Prostate gland (tissue), 2 donors: Measurements from ENCODE around the gene ZDBF2. TPM values are rescaled to one million over a fixed set of nuclear protein-coding genes. Genes with fewer than 3 reads are reported as not detected.

ENCODE experiments used
- DNase-seq: peaks from one replicate; pipeline ENCODE4 v3.0.0-alpha.2; 2019; ENCODE audit warnings: low spot score
- H3K27ac ChIP-seq, 2 donors: fragments of 200-600 bp; sonication (generic); 2 replicates each; pipeline ENCODE4 v1.5.1; 2017 to 2019
- H3K27me3 ChIP-seq: fragments of 200-600 bp; sonication (generic); replicated peaks from 2 replicates; pipeline ENCODE4 v1.5.1; 2019; ENCODE audit not compliant: insufficient read depth
- H3K36me3 ChIP-seq, 2 donors: fragments of 200-600 bp; sonication (generic); 1 replicate in 1 of 2; 2 replicates in 1 of 2; pipeline versions ENCODE4 v1.5.1 to v1.8.1; 2017 to 2019
- H3K4me1 ChIP-seq: fragments of 200-600 bp; sonication (generic); replicated peaks from 2 replicates; pipeline ENCODE4 v1.5.1; 2019
- H3K4me3 ChIP-seq, 2 donors: fragments of 200-600 bp; sonication (generic); 2 replicates each; pipeline ENCODE4 v1.5.1; 2017 to 2019
- H3K9me3 ChIP-seq: fragments of 200-600 bp; sonication (generic); 2 replicates; pipeline ENCODE4 v1.5.1; 2017
- POLR2A ChIP-seq: fragments of 450-650 bp; IDR thresholded peaks from one replicate; pipeline ENCODE4 v1.6.1; 2016; ENCODE audit warnings: antibody characterized with exemption, mild to moderate bottlenecking
- POLR2AphosphoS5 ChIP-seq: sonication (generic); formaldehyde crosslinking; IDR thresholded peaks from one replicate; pipeline ENCODE4 v1.6.1; 2017; ENCODE audit warnings: antibody characterized with exemption
- WGBS: methylation state at CpG from one replicate; pipeline ENCODE4 v1.1.5; 2018; 5-methylcytosine and 5-hydroxymethylcytosine counted together
- intact Hi-C: fragments of 100-400 bp; cut with DNase I; formaldehyde crosslinking; loops from one replicate; pipeline ENCODE4 v1.14.2; 2022
- total RNA-seq, 2 donors: library from RNA; depleted of rRNA; stranded (reverse); fragments of >200 nt; gene quantifications; one replicate each; pipeline ENCODE4 v1.1.0, GENCODE V29; 2016
- TF ChIP-seq, protein P1 (sequence below), 4 experiments: fragments of 200-600 bp in 2 of 4; fragments of 450-650 bp in 2 of 4; sonication (generic) in 2 of 4; IDR thresholded peaks; 1 replicate in 3 of 4; 2 replicates in 1 of 4; pipeline ENCODE4 v1.5.1; 2016 to 2019; ENCODE audit warnings: antibody characterized with exemption in 4 of 4, mild to moderate bottlenecking in 2 of 4, moderate library complexity in 2 of 4

The ZDBF2 gene
- total RNA-seq, 2 donors from 2014 or later = 8.1 to 10.5 TPM

DNA sequence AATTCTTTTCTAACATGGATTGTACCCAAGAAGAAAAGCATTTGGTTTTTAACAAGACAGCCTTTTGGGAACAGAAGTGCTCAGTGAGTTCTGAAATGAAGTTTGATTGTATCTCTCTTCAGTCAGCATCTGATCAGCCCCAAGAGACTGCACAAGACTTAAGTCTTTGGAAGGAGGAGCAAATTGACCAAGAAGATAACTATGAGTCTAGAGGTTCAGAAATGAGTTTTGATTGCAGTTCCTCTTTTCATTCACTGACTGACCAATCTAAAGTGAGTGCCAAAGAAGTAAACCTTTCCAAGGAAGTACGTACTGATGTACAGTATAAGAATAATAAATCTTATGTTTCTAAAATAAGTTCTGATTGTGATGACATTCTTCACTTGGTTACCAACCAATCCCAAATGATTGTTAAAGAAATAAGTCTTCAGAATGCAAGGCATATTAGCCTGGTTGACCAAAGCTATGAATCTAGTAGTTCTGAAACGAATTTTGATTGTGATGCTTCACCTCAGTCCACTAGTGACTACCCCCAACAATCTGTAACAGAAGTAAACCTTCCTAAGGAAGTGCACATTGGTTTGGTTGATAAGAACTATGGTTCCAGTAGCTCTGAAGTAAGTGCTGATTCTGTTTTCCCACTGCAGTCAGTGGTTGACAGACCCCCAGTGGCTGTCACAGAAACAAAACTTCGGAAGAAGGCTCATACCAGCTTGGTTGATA lies 31.2 kb downstream of the ZDBF2 start:
- H3K4me3 ChIP-seq = no peak overlapping the region
- no peak for DNase-seq
- H3K4me1 ChIP-seq = no peaks in the 10 kb centered on the region
- intact Hi-C loops = no loop called here
- 79% methylated on average over 3 of the region's 3 CpGs for WGBS
- TF ChIP-seq, protein P1, sequence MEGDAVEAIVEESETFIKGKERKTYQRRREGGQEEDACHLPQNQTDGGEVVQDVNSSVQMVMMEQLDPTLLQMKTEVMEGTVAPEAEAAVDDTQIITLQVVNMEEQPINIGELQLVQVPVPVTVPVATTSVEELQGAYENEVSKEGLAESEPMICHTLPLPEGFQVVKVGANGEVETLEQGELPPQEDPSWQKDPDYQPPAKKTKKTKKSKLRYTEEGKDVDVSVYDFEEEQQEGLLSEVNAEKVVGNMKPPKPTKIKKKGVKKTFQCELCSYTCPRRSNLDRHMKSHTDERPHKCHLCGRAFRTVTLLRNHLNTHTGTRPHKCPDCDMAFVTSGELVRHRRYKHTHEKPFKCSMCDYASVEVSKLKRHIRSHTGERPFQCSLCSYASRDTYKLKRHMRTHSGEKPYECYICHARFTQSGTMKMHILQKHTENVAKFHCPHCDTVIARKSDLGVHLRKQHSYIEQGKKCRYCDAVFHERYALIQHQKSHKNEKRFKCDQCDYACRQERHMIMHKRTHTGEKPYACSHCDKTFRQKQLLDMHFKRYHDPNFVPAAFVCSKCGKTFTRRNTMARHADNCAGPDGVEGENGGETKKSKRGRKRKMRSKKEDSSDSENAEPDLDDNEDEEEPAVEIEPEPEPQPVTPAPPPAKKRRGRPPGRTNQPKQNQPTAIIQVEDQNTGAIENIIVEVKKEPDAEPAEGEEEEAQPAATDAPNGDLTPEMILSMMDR (IDR thresholded peaks at IDR 0.05) = no peak
- TF ChIP-seq POLR2AphosphoS5 = no peak
- no peak for TF ChIP-seq POLR2A
- H3K9me3 ChIP-seq = no peaks in the 10 kb centered on the region
- no peak overlapping the region for H3K27ac ChIP-seq
- H3K27me3 ChIP-seq = no peaks in the 10 kb centered on the region
- no peaks in the 10 kb centered on the region for H3K36me3 ChIP-seq

DNA sequence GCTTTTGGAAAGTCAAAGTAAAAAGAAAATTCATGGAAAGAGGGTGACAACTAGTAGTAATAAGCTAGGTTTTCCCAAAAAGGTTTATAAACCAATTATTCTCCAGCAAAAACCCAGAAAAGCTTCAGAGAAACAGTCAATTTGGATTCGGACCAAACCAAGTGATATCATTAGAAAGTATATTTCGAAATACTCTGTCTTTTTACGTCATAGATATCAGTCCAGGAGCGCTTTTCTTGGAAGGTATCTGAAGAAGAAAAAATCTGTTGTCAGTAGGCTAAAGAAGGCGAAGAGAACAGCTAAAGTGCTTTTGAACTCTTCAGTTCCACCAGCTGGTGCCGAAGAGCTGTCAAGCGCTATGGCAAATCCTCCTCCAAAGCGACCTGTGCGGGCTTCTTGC lies 36.6 kb downstream of the ZDBF2 start:
- Histone ChIP-seq H3K4me1 (no peaks in the 10 kb centered on the region), H3K4me3 (no peak overlapping the region), H3K9me3 (no peaks in the 10 kb centered on the region), H3K27me3 (no peaks in the 10 kb centered on the region), H3K36me3 (no peaks in the 10 kb centered on the region), H3K27ac (no peak overlapping the region)
- intact Hi-C loops = no loop called here
- no peak for DNase-seq
- no peak for TF ChIP-seq POLR2AphosphoS5
- WGBS = 86% methylated on average over 9 of the region's 9 CpGs

DNA sequence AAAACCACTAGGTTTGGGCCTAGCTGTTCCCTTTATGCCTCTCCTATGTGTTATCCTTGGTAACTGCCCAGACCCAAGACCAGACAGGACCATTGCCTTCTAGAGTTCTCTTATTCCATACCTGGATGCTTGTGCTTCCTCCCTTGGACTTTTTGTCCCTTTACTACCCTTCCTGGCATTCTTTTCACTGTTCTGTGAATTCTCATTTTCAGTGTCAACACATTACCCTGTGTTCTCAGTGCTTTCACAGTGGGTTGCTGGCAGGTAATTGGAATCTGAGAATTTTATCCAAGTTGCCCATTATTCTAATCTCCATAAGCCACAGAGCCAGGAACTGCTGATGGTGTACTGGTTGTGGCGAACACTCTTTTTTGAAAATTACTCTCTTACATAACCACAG lies 41.7 kb downstream of the ZDBF2 start:
- intact Hi-C loops = no loop called here

DNA sequence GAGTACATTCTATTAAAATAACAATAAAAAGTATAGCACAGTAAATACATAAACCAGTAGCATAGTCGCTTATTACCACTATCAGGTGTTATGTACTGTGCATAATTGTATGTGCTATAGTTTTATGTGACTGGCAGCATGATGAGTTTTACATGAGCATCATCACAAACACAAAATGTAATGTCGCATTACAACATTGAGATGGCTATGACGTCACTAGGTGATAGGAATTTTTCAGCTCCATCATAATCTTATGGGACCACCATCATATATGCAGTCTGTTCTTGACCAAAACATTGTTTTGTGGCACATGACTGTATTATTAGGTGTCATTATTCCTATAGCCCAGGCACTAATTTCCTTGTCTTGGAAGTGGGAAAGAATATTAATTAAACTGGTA lies 48.6 kb downstream of the ZDBF2 start:
- Histone ChIP-seq H3K4me3 (no peak overlapping the region), H3K27me3 (no peaks in the 10 kb centered on the region), H3K9me3 (no peaks in the 10 kb centered on the region), H3K36me3 (no peaks in the 10 kb centered on the region), H3K4me1 (no peaks in the 10 kb centered on the region), H3K27ac (no peak overlapping the region)
- no peak for DNase-seq
- intact Hi-C loops = no loop called here
- TF ChIP-seq POLR2A = no peak
- no peak for TF ChIP-seq POLR2AphosphoS5
- TF ChIP-seq, protein P1 (IDR thresholded peaks at IDR 0.05) = no peak
- 93% methylated on average over 3 of the region's 3 CpGs for WGBS

More for the DNA sequence above, 41.7 kb downstream of the ZDBF2 start:
- WGBS = 94% methylated on average over 1 of the region's 1 CpG
- TF ChIP-seq, protein P1 (IDR thresholded peaks at IDR 0.05) = no peak
- TF ChIP-seq POLR2AphosphoS5 = no peak
- TF ChIP-seq POLR2A = no peak
- Histone ChIP-seq H3K27ac (no peak overlapping the region), H3K9me3 (no peaks in the 10 kb centered on the region), H3K4me3 (no peak overlapping the region), H3K4me1 (no peaks in the 10 kb centered on the region), H3K36me3 (no peaks in the 10 kb centered on the region), H3K27me3 (no peaks in the 10 kb centered on the region)
- DNase-seq = no peak

DNA sequence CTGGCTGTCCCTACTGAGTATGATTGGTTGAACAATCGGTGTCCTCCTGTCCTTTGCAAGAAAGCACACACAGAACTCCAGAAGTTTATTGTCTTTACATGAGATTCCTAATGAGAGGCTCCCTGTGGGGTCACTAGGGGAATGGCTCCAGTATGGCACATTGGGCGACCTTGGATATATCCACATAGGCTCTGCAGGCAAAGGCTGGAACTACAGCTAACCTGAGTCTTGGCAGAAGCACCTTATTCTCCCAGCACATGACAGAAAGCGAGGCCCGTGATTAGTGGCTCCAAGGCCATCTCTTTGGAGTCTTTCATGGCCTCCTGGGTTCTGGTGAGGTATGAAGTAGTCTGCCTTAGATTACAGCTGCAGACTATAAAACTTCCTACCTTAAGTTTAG lies 49.0 kb downstream of the ZDBF2 start:
- 94% methylated on average over 4 of the region's 4 CpGs for WGBS
- H3K27ac ChIP-seq = no peak overlapping the region

More for the DNA sequence above, 49.0 kb downstream of the ZDBF2 start:
- TF ChIP-seq POLR2A = no peak
- TF ChIP-seq POLR2AphosphoS5 = no peak
- TF ChIP-seq, protein P1 (IDR thresholded peaks at IDR 0.05) = no peak
- Histone ChIP-seq H3K9me3 (no peaks in the 10 kb centered on the region), H3K4me1 (no peaks in the 10 kb centered on the region), H3K27me3 (no peaks in the 10 kb centered on the region), H3K36me3 (no peaks in the 10 kb centered on the region), H3K4me3 (no peak overlapping the region)
- intact Hi-C loops = no loop called here
- DNase-seq = no peak
